Stimulated activated CD4-positive, alpha-beta T cell treated with anti-CD3 and anti-CD28 coated beads, Interleukin-12 subunit alpha, Interleukin-12 subunit beta, amount 100 ng/mL, for 48 hours (primary cell): ENCODE measurements around the gene DEGS2.

Experiments used
- DNase-seq, 3 donors: peaks; one replicate each; pipeline ENCODE4 v3.0.0-alpha.2; 2020; ENCODE audit warnings: low read depth in 2 of 3, low spot score in 1 of 3

Gene DEGS2

GRCh38 chr14:100115236-100115635, 44.2 kb downstream of the DEGS2 start:
- no peak for DNase-seq

- DNase-seq = no peak
Observed at GRCh38 chr14:100114109-100114765, 45.2 kb downstream of the DEGS2 start.

- no peak for DNase-seq
Observed at GRCh38 chr14:100111931-100112704, 47.3 kb downstream of the DEGS2 start.

GRCh38 chr14:100110816-100111215, 48.6 kb downstream of the DEGS2 start:
- no peak for DNase-seq

- DNase-seq = no peak
Observed at GRCh38 chr14:100109594-100109955, 49.9 kb downstream of the DEGS2 start.

GRCh38 chr14:100108840-100109593, 50.4 kb downstream of the DEGS2 start:
- no peak for DNase-seq

GRCh38 chr14:100108042-100108825, 51.2 kb downstream of the DEGS2 start:
- DNase-seq = peak; percentile 83 to 90 (median 83)

GRCh38 chr14:100107236-100107635, 52.2 kb downstream of the DEGS2 start:
- no peak for DNase-seq

- peak in 2 of 3 donors; percentile 34 to 56 for DNase-seq
Observed at GRCh38 chr14:100106250-100107112, 53.0 kb downstream of the DEGS2 start.

- no peak for DNase-seq
Observed at GRCh38 chr14:100105357-100106169, 53.9 kb downstream of the DEGS2 start.

GRCh38 chr14:100104523-100105300, 54.7 kb downstream of the DEGS2 start:
- DNase-seq = no peak

- DNase-seq = no peak
Observed at GRCh38 chr14:100104006-100104352, 55.5 kb downstream of the DEGS2 start.

GRCh38 chr14:100103250-100104005, 56.0 kb downstream of the DEGS2 start:
- no peak for DNase-seq

- no peak for DNase-seq
Observed at GRCh38 chr14:100102156-100102785, 57.2 kb downstream of the DEGS2 start.

GRCh38 chr14:100100032-100100703, 59.3 kb downstream of the DEGS2 start:
- DNase-seq = no peak

- no peak for DNase-seq
Observed at GRCh38 chr14:100098171-100098570, 61.3 kb downstream of the DEGS2 start.

- DNase-seq = no peak
Observed at GRCh38 chr14:100096656-100097055, 62.8 kb downstream of the DEGS2 start.
